OCI-M1 (cell line): ENCODE data around the gene DIP2A.

Experiments
- DNase-seq: peaks from one replicate; lab custom pipeline; 2025; lab: John Stamatoyannopoulos, UW

DIP2A gene

DNA sequence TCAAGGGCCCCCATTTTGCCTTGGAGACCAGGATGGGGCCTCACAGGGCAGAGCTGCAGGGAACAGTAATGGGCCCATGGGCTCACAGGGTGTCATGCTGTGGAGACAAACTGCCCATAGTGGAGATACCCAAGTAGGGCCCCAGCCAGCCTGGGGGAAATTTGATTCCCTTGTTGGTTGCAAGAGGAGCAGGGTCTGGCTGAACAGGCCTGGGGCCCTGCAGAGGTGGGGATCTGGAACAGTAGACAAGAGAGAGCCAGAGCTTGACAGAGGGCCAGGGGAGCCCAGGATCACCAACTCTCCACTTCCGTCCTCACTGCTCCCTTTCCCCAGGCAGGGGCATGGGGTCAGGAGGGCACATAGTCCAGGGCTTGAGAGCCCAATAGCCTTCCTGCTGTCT, 137.5 kb downstream of the DIP2A start:
- no peak for DNase-seq

DNA sequence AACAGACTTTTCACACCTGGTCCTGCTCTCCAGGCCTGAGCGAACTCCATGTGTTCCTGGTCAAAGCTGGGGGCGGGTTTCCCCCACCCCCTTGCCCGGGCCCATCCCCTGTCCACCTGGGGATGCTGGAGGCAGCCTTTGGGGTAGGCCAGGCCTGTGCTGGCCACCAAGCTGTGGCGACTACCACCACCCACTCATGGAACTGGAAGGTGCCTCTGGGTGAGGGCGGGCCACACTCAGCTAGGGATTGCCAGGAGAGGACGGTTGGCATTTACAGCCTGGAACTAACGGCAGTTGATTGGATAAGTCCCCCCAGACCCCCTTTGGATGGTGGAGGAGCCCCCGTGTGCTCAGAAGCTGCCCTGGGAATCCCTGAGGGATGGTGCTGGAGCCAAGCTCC, 138.3 kb downstream of the DIP2A start:
- no peak for DNase-seq

DNA sequence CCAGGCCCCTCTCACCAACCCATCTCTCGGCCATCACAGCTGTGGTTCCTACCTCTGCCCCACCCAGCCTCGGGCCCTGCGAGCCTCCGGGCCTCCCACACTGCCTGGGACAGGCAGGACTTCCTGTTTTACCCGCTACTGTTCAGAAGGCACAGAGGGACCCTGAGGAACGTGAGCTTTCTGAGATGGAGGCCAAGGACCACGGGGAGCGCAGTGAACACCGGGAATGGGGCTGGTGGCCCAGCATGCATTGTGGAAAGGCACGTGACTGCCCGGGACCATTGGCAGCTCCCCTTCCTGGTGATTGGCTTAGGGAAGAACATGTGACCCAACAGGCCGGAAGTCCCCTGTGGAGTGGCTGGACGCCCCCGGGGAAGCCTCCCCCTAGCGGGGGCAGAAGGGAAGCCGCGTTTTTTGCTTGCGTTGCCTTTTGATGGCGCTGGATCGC, 139.2 kb downstream of the DIP2A start:
- DNase-seq: no peak

DNA sequence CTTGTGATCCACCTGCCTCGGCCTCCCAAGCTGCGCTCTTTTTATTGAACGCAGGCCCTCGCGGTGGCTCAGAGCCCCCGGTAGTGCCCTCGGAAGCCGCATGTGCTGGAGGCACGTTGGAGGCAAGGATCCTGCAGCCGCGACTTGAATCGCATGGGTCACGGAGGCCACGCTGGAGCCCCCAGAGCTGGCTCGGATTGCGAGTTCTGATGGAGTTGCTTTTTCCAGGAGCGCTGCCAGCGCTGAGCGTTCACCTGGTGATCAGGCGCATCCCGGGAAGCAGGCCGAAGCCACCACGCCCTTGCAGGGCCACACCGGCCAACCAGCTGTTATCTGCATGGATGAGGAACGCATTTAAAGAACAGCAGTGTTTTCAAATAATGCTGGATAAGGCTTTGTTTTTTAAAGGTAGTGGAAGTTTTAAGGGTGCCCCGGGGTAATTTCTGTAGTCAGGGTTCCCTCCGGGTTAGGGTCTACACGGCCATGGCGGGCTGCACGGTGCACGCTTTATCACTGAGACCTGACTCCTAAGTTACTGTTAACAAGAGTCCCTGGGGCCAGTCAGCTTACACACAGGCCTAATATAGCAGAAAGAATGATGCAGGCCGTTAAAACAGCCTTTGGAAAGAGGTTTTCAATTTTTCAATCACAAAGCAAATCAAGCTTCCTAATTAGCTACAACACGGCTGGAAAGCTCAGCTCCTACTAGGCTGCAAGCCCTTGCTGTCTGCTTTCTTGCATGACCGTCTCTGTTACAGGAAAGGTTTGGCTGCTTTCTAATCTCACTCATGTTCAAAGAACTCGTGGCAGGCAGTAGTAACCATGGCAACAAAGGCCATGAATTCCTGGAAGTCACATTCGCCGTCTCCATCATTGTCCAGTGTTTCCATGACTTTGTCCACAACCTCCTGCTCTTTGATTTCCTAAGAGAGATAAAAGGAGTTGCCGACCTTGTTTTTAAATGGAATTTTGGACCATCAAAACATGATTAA, 140.2 kb downstream of the DIP2A start:
- peak; percentile 67 for DNase-seq

DNA sequence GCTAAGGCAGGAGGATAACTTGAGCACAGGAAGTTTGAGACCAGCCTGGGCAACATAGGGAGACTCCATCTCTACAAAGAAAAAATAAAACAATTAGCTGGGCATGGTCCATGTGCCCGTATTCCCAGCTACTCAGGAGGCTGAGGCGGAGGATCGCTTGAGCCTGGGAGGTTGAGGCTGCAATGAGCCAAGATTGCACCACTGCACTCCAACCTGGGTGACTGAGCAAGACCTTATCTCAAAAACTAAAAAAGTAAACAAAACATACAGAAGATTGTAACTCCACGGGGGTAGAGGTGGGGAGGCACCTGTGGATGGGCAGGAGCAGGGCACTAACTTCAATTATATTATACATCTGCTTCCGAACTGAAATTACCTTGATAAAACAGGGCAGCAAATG, 141.6 kb downstream of the DIP2A start:
- DNase-seq: no peak

DNA sequence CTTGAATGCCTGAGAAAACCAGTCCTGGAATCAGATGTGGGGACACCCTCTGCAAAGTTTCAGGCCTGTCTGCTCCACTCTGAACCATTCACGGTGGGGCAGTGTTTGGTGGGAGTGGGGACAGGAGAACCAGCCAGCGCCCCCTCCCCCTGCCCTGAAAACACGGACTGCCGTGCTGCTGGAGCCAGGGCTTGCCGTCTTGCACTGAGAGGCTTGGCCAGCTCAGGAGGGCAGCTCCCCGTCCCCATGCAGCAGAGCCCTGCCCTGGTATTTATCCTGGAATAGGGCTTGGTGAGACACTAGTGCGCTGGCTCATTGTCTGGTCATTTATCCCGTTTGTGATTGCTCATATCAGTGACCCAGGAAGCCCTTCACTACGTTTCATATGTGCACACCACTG, 142.3 kb downstream of the DIP2A start:
- DNase-seq: no peak

DNA sequence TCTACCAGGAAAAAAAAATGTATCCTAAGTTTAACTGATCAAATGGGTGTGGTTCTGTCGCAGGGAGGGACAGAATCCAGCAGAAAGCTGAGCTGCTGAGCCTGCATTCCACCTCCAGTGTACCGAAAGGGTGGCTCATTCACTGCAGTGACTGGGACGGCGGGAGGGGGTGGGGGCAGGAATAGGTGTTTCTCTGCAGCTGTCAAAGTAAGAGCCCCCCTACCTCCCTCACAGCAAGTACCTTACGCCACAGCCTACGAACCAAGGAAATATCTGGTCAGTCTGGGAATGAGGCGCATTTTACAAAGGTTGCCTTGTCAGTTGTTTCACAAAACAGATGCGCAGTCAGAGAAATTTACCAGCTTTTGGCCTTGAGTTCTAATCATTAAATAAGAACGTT, 144.5 kb downstream of the DIP2A start:
- no peak for DNase-seq

DNA sequence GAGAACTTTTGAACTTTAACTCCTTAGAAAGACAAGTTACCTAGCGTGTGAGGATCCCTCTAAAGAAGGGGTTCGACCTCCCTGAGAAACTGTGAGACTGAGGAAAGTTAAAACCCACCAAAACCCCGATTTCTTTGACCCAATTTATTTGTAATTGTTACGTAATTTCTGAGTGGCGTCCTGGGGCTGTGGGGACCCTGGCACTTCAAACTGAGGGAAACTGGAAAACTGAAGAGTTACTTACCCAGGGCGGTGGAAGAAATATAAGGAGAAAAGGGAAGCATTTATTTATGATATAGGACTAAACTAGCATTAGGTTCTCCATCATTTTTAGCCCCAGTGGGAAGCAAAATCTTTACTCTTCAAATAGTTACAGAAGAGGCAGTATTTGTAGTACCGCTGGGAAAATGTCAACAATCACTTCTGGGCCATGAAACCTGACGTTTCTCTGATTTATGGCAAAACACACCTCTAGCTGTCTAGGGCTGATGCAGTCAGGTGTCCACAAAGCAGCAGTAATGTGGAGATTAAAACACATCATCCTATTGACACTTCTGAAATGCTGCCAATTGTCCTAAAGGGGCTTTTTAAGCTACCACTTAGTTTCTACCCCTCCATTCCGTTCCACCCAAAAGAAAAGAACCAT, 145.8 kb downstream of the DIP2A start:
- no peak for DNase-seq

DNA sequence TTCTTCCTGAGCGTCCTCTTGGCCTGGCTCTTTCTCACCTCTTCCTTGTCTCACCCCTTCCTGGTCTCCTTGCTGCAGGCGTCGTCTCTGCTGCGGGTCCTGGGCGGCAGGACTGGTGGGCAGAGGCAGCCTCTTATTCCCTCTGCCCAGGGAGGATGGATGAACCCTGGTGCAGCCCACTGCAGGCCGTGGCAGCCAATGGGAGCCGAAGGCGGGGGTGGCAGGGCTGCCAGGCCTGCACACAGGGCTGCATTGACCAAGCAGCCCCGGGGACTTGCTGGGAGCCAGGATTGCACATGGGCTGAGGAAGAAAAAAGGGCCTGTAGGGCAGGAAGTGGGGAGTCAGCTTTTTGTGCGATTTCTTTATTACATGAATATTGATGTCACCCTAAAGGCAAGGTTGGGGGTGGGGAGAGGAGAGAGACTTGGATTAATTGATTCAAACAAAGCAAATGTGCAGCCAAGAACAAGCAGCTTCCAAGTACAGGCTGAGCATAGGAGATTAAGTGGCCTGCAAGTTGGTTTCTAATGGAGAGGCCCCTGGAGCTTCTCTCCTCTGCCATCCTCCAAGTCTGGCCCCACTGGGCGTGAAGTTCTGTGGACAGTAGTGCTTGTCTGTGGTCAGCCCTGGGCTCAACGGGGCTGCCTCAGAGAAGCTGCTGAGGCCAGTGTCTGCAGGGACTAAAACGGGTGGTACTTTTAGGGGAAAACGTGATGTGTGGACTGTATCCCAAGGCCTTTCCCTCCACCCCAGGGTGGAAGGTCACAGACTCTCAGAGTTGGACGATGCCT, 146.5 kb downstream of the DIP2A start, which contains the start of gene S100B:
Gene S100B, minus strand, starts transcription at position 108 of the 792 bp plus-strand sequence. CDS start 2,667 bp downstream, outside the sequence.
- no peak for DNase-seq

DNA sequence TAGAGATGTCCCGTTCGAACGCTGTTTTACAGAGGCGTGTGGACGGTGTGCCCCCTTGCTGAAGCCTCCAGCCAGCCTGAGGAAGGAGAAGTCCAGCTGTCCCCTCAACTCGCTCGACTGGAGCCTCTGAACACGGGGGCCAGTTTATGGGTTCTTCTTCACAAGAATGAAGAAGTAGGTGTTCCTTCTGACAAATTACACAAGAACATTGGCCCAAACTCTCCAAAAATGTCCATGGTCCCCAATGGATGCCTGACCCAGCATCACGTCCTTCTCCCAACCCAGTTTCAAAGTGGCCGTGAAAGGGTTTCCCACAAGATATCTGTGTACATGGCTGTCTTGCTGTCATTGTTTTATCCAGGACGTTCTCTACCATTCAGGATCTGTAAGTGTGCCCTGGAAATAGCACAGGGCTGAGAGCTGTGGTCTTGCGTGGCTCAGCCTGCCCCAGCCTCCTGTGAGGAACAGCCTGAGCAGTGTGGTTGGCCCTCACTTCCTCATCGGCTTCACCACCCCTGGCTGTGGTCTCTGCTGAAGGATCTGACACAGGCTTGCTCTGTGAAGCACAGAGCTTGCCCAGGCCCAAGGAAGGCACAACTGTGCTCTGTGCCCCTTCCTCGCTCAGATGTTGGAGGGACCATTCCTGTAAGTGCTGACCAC, 147.2 kb downstream of the DIP2A start:
- DNase-seq: peak; percentile 86

DNA sequence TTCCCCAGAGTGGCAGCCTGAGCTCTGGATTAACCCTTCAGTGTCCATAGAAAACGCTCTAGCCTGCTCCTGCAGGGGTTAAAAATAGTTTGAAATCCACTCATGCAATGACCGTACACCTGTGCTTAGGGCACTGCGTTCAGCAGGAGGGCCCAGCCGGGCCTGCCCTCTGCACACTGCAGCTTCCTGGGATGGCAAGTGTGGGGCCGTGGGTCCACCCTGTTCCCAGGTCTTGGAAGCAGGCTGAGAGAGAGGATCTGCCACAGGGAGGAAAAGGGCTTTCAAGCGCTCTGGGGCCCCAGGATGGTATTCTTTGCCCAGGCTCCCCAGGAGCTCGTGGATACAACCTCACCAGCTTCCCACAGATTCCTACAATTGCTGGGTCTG, 147.7 kb downstream of the DIP2A start:
- no peak for DNase-seq

DNA sequence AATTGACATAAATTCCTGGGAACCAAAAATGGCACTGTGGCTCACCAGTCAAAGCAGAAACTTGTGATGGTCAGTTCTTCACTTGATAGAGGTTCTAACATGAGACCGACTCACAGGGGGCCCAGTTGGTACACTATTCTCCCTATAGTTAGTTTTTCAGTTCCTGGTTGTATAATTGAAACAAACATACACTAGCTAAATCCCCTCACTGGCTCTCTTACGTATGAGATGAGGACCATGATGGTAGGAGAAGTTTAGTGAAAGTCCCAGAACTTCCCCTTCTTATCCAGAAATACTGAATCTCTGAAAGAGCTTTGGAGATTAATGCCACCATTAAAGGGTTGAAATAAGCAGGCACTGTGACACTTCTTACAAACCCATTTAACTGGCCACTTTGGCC, 148.9 kb downstream of the DIP2A start:
- no peak for DNase-seq

DNA sequence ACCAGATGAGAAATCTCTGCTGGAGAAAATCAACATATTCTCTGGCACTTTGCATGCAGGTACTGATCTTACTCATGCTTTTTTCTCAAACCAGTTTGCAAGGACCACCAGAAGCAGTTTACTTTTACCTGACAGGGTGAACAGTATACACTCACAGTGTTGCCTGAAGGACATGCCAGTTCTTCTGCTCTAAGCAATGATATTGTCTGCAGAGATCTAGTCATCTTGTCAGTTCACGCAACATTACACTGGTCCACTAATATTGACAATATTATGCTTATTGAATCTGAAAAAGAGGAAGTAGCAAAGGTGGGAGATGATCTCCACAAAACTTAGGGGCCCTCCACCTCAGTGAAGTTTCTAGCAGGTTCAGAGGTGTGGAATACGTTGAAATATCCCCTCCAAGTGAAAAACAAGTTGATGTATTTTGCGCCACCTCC, 150.0 kb downstream of the DIP2A start:
- no peak for DNase-seq

DNA sequence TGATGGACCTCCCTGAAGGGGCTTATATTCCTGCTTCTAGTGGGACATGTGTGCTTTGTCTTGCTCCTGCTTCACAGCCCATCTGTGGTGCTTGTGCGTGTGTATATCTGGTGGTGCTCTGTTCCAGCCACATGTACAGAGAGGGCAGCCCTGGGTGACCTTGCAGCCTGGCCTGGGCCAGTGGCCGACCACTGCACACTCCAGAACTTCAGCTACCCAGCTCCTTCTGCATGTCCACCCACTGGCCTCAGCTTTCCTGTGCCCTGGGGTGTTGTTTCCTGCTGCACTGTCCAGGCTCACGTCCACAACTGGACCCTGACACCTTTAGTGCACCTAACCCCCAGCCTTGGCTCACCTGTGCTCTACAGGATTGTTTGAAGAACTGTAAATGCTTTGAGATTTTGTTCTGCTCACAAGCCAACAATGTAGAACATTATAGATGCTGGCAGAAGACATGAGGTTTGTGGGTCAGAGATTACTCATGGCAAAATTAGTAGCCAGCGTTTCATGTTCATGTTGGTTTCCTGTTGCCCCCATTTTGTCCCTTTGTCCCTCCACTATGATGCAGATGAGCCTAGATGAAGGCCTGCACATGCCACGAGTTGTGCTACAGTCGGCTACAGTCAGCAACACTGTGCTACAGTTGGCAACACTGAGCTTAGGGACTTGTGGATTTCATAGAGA, 151.5 kb downstream of the DIP2A start:
- no peak for DNase-seq

DNA sequence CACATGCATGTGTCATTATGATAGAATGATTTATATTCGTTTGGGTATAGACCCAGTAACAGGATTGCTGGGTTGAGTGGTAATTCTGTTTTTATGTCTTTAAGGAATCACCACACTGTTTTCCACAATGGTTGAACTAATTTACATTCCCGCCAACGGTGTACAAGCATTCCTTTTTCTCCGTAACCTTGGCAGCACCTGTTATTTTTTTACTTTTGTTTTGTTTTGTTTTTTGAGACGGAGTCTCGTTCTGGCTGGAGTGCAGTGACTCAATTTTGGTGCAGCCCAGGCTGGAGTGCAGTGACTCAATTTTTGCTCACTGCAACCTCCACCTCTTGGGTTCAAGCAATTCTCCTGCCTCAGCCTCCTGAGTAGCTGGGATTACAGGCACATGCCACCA, 154.7 kb downstream of the DIP2A start:
- no peak for DNase-seq

DNA sequence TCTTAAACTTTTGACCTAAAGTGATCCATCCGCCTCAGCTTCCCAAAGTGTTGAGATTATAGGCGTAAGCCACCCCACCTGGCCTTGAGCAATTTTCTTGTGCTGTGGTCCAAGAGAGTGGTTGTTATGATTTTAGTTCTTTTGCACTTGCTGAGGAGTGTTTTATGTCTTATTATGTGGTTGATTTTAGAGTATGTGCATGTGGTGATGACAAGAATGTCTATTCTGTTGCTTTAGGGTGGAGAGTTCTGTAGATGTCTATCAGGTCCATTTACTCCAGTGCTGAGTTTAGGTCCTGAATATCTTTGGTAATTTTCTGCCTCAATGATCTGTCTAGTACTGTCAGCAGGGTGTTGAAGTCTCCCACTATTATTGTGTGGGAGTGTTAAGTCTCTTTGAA, 157.4 kb downstream of the DIP2A start:
- no peak for DNase-seq

DNA sequence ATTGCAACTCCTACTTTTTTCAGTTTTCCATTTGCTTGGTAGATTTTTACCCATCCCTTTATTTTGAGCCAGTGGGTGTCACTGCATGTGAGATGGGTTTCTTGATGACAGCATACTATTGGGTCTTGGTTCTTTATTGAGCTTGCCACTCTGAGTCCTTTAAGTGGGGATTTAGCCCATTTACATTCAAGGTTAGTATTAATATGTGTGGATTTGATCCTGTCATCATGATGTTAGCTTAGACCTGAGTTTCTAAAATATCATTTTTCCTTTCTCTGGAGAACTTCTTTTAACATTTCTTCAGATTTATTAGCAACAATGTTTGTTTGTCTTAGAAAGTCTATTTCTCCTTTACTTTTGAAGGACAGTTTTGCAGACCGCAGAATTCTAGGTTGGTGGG, 158.0 kb downstream of the DIP2A start:
- DNase-seq: no peak

DNA sequence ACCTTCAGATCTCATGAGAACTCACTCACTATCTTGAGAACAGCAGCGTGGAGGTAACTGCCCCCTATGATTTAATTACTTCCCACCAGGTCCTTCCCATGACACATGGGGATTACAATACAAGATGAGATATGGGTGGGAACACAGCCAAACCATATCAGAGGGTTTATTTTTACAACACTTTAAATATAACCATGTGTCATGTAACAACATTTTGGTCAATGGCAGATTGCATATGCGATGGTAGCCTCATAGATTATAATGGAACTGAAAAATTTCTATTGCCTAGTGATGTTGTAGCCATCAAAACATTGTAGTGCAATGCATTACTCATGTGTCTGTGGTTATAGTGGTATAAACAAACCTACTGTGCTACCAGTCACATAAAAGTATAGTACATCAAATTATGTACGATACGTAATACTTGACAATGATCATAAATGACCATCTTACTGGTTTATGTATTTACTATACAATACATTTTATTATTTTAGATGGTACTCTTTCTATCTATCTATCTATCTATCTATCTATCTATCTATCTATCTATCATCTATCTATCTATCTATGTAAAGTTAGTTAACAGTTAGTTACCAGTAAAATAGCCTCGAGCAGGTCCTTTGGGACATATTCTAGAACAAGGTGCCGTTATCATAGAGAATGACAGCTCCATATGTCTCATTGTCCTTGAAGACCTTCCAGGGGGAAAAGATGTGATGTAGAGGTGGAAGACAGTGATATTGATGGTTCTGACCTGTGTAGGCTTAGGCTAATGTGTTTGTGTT, 158.8 kb downstream of the DIP2A start:
- DNase-seq: peak; percentile 22

DNA sequence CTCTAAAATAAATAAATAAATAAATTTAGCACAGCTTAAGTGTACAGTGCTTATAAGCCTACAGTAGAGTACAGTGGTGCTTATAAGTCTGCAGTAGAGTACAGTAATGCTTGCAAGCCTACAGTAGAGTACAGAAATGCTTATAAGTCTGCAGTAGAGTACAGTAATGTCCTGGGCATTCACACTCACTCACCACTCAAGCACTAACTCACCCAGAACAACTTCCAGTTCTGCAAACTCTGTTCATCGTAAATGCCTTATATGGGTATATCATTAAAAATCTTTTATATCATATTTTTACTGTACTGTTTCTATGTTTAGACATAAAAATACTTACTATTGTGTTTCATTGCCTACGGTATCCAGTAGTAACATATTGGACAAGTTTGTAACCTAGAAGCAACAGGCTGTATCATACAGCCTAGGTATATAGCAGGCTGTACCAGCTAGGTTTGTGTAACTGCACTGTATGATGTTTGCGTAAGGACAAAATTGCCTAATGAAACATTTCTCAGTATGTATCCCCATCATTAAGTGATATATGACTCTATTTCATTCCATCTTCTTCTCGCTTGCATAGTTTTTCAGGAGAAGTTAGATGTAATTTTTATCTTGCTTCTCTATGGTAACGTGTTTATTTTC, 160.2 kb downstream of the DIP2A start:
- no peak for DNase-seq
